A204.1 (cell line): ENCODE results near the gene RSAD2.

Source experiments
- FAIRE-seq: peaks from 2 replicates; lab custom pipeline; 2012; peaks lifted over from hg19 to GRCh38; lab: Jason Lieb, UNC

The RSAD2 gene

DNA sequence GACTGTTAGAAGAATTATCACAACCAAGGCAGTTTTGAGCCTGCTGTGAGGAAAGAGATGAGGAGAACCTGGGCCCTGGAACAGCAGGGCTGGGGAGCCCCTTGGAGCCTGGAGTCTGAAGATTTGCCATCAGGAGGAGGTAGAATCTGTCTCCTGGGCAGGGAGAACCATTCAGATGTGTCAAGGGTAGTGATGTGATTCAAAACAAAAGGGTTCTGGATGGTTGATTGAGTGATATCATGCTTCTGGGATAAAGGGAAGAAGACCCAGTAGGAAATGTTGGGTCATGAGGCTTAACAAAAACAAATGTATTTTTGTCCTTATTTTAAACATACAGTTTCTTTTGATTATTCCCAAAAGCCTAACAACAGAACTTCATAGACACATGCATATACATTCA is 68.2 kb downstream of the RSAD2 start:
- FAIRE-seq: no peak

GRCh38 chr2:6946722-6947121 is 69.1 kb downstream of the RSAD2 start:
- no peak for FAIRE-seq
